OCI-LY3 (cell line): Measurements from ENCODE around the gene DAGLA.

Experiments used
- H2AFZ ChIP-seq: fragments of 200-600, 300-600 bp; shearing (Covaris generic); 2 replicates; pipeline ENCODE4 v1.6.0; 2014; ENCODE audit warnings: antibody characterized with exemption, low read depth, low read length
- H3K27ac ChIP-seq: fragments of 200-600, 300-600 bp; sonication (generic); 2 replicates; pipeline ENCODE4 v1.5.1; 2014; ENCODE audit warnings: mild to moderate bottlenecking, low read length, moderate library complexity, mixed read lengths
- H3K27me3 ChIP-seq: fragments of 200-600, 300-600 bp; sonication (generic); 2 replicates; pipeline ENCODE4 v1.6.1; 2014; ENCODE audit warnings: low read depth, low read length, mixed read lengths
- H3K36me3 ChIP-seq: fragments of 200-600, 300-600 bp; sonication (generic); replicated peaks from 2 replicates; pipeline ENCODE3; 2014; ENCODE audit warnings: low read depth, low read length, mixed read lengths
- H3K4me1 ChIP-seq: fragments of 300-600, 200-600 bp; sonication (generic); 2 replicates; pipeline ENCODE4 v1.6.1; 2014; ENCODE audit warnings: low read length, mixed read lengths
- H3K4me2 ChIP-seq: fragments of 200-600, 300-600 bp; sonication (generic); 2 replicates; pipeline ENCODE4 v1.6.1; 2014; ENCODE audit warnings: low read length, mixed read lengths
- H3K4me3 ChIP-seq: fragments of 300-600, 200-600 bp; sonication (generic); 2 replicates; pipeline ENCODE4 v1.5.1; 2014; ENCODE audit warnings: antibody characterized with exemption, mild to moderate bottlenecking, low read length, moderate library complexity
- H3K79me2 ChIP-seq: fragments of 300-600, 200-600 bp; shearing (Covaris generic); 2 replicates; pipeline ENCODE4 v1.6.1; 2014; ENCODE audit warnings: mild to moderate bottlenecking, low read length, mixed read lengths
- H3K9ac ChIP-seq: fragments of 300-600, 200-600 bp; shearing (Covaris generic); 2 replicates; pipeline ENCODE4 v1.6.0; 2014; ENCODE audit warnings: mild to moderate bottlenecking, low read length, moderate library complexity
- H3K9me3 ChIP-seq: fragments of 200-600, 300-600 bp; shearing (Covaris generic); 2 replicates; pipeline ENCODE4 v1.6.1; 2014; ENCODE audit warnings: low read length, mixed read lengths; ENCODE audit not compliant: insufficient read depth
- H4K20me1 ChIP-seq: fragments of 200-600, 300-600 bp; sonication (generic); 2 replicates; pipeline ENCODE4 v1.6.1; 2016; ENCODE audit warnings: low read length, mixed read lengths; ENCODE audit not compliant: insufficient read depth
- CTCF ChIP-seq: fragments of 200-600, 300-600 bp; sonication (generic); IDR thresholded peaks from 2 replicates; pipeline ENCODE4 v1.5.1; 2014; ENCODE audit warnings: antibody characterized with exemption, low read length, low read depth
- EZH2phosphoT487 ChIP-seq: fragments of 200-600 bp; shearing (Covaris generic); IDR thresholded peaks from 2 replicates; pipeline ENCODE4 v1.6.1; 2018; ENCODE audit warnings: antibody characterized with exemption, mixed run types, low read depth

Gene DAGLA

GRCh38 chr11:61679893-61680621 is at the start of gene DAGLA:
Gene DAGLA (plus strand): TSS chr11:61680391. CDS start chr11:61720156, 39,765 bp downstream.
- no peaks in the 10 kb centered on the region for H4K20me1 ChIP-seq
- TF ChIP-seq CTCF (peak; percentile 25; the same call in 1 of the 2 replicates), EZH2phosphoT487 (no peak)
- no peak within 1 kb of the TSS for H3K4me2 ChIP-seq
- H3K27ac ChIP-seq = no peak within 1 kb of the TSS
- H2AFZ ChIP-seq = no peak within 1 kb of the TSS
- no peak within 1 kb of the TSS for H3K9ac ChIP-seq
- no peaks in the 10 kb centered on the region for H3K79me2 ChIP-seq
- peaks cover 64% of the 10 kb centered on the region for H3K27me3 ChIP-seq
- no peak within 1 kb of the TSS for H3K4me3 ChIP-seq
- no peaks in the 10 kb centered on the region for H3K36me3 ChIP-seq
- no peaks in the 10 kb centered on the region for H3K9me3 ChIP-seq
- H3K4me1 ChIP-seq = no peaks in the 10 kb centered on the region

- Histone ChIP-seq H3K4me3 (no peak overlapping the region), H4K20me1 (no peaks in the 10 kb centered on the region), H2AFZ (no peak overlapping the region), H3K4me2 (no peak overlapping the region), H3K27me3 (peaks cover 15% of the 10 kb centered on the region), H3K4me1 (no peaks in the 10 kb centered on the region), H3K27ac (no peak overlapping the region), H3K36me3 (no peaks in the 10 kb centered on the region), H3K9ac (no peak overlapping the region), H3K9me3 (no peaks in the 10 kb centered on the region), H3K79me2 (no peaks in the 10 kb centered on the region)
- TF ChIP-seq CTCF (no peak), EZH2phosphoT487 (no peak)
These were observed 48.1 kb upstream of the DAGLA start for GRCh38 chr11:61632096-61632495.

- no peak overlapping the region for H3K27ac ChIP-seq
- no peaks in the 10 kb centered on the region for H4K20me1 ChIP-seq
- H3K9ac ChIP-seq = no peak overlapping the region
- no peak overlapping the region for H2AFZ ChIP-seq
- H3K4me2 ChIP-seq = no peak overlapping the region
- H3K4me1 ChIP-seq = no peaks in the 10 kb centered on the region
- H3K79me2 ChIP-seq = no peaks in the 10 kb centered on the region
- H3K27me3 ChIP-seq = peaks cover 20% of the 10 kb centered on the region
- H3K4me3 ChIP-seq = no peak overlapping the region
- TF ChIP-seq CTCF (no peak), EZH2phosphoT487 (no peak)
- H3K9me3 ChIP-seq = no peaks in the 10 kb centered on the region
- H3K36me3 ChIP-seq = no peaks in the 10 kb centered on the region
These were observed 44.9 kb upstream of the DAGLA start for GRCh38 chr11:61635304-61635703.

GRCh38 chr11:61635787-61636186 is 44.4 kb upstream of the DAGLA start:
- H3K4me3 ChIP-seq = no peak overlapping the region
- H3K27me3 ChIP-seq = peaks cover 21% of the 10 kb centered on the region
- H3K4me2 ChIP-seq = no peak overlapping the region
- no peaks in the 10 kb centered on the region for H3K4me1 ChIP-seq
- no peak overlapping the region for H2AFZ ChIP-seq
- no peak overlapping the region for H3K27ac ChIP-seq
- H4K20me1 ChIP-seq = no peaks in the 10 kb centered on the region
- no peaks in the 10 kb centered on the region for H3K9me3 ChIP-seq
- no peaks in the 10 kb centered on the region for H3K36me3 ChIP-seq
- H3K79me2 ChIP-seq = no peaks in the 10 kb centered on the region
- no peak for TF ChIP-seq EZH2phosphoT487
- TF ChIP-seq CTCF = no peak
- no peak overlapping the region for H3K9ac ChIP-seq
